Adipocyte (in vitro differentiated cells): ENCODE results near the gene SFMBT1.

Source experiments
- DNase-seq: peaks from one replicate; pipeline ENCODE4 v3.0.0-alpha.2; 2015; ENCODE audit warnings: low read depth
- H3K27me3 ChIP-seq: replicated peaks from 2 replicates; pipeline ENCODE4 v1.7.0; 2013; ENCODE audit warnings: mild to moderate bottlenecking, low read length, moderate library complexity; ENCODE audit not compliant: control insufficient read depth, insufficient read depth
- H3K36me3 ChIP-seq: 2 replicates; pipeline ENCODE4 v1.7.0; 2013; ENCODE audit warnings: low read length, mild to moderate bottlenecking, moderate library complexity; ENCODE audit not compliant: control insufficient read depth, insufficient read depth, severe bottlenecking
- H3K4me1 ChIP-seq: 2 replicates; pipeline ENCODE4 v1.7.0; 2013; ENCODE audit warnings: mild to moderate bottlenecking, low read length, moderate library complexity; ENCODE audit not compliant: control insufficient read depth, insufficient read depth
- H3K4me3 ChIP-seq: 2 replicates; pipeline ENCODE4 v1.7.0; 2013; ENCODE audit warnings: mild to moderate bottlenecking, low read length, moderate library complexity
- H3K9ac ChIP-seq: 2 replicates; pipeline ENCODE4 v1.7.0; 2013; ENCODE audit warnings: mild to moderate bottlenecking, low read length, moderate library complexity
- H3K9me3 ChIP-seq: 2 replicates; pipeline ENCODE4 v1.7.0; 2013; ENCODE audit warnings: mild to moderate bottlenecking, low read length, moderate library complexity; ENCODE audit not compliant: control insufficient read depth

SFMBT1 gene

GRCh38 chr3:52891164-52891563 lies 154.7 kb downstream of the SFMBT1 start:
- no peaks in the 10 kb centered on the region for H3K9me3 ChIP-seq
- no peaks in the 10 kb centered on the region for H3K36me3 ChIP-seq
- H3K4me3 ChIP-seq = peak overlapping the region; percentile 19
- peaks cover 52% of the 10 kb centered on the region for H3K4me1 ChIP-seq
- H3K27me3 ChIP-seq = no peaks in the 10 kb centered on the region
- peak overlapping the region; percentile 56 for H3K9ac ChIP-seq
- no peak for DNase-seq

GRCh38 chr3:52890735-52891134 lies 155.1 kb downstream of the SFMBT1 start:
- peak; percentile 19 for DNase-seq
- no peaks in the 10 kb centered on the region for H3K9me3 ChIP-seq
- peaks cover 51% of the 10 kb centered on the region for H3K4me1 ChIP-seq
- H3K27me3 ChIP-seq = no peaks in the 10 kb centered on the region
- no peak overlapping the region for H3K4me3 ChIP-seq
- H3K36me3 ChIP-seq = no peaks in the 10 kb centered on the region
- H3K9ac ChIP-seq = no peak overlapping the region

- DNase-seq = no peak
- H3K4me1 ChIP-seq = peaks cover 47% of the 10 kb centered on the region
- H3K4me3 ChIP-seq = no peak overlapping the region
- no peak overlapping the region for H3K9ac ChIP-seq
- H3K27me3 ChIP-seq = no peaks in the 10 kb centered on the region
- peaks cover 1% of the 10 kb centered on the region for H3K36me3 ChIP-seq
- H3K9me3 ChIP-seq = no peaks in the 10 kb centered on the region
Observed at GRCh38 chr3:52889901-52890300, 156.0 kb downstream of the SFMBT1 start.

GRCh38 chr3:52887166-52887565 lies 158.7 kb downstream of the SFMBT1 start:
- Histone ChIP-seq H3K27me3 (no peaks in the 10 kb centered on the region), H3K36me3 (peaks cover 5% of the 10 kb centered on the region), H3K4me3 (no peak overlapping the region), H3K9ac (no peak overlapping the region), H3K9me3 (no peaks in the 10 kb centered on the region), H3K4me1 (peaks cover 24% of the 10 kb centered on the region)
- DNase-seq = no peak

- H3K36me3 ChIP-seq = peaks cover 5% of the 10 kb centered on the region
- no peak overlapping the region for H3K4me3 ChIP-seq
- no peak for DNase-seq
- no peaks in the 10 kb centered on the region for H3K9me3 ChIP-seq
- peaks cover 15% of the 10 kb centered on the region for H3K4me1 ChIP-seq
- H3K27me3 ChIP-seq = no peaks in the 10 kb centered on the region
- H3K9ac ChIP-seq = no peak overlapping the region
Observed at GRCh38 chr3:52886049-52886730, 159.7 kb downstream of the SFMBT1 start.

- Histone ChIP-seq H3K4me3 (no peak overlapping the region), H3K27me3 (no peaks in the 10 kb centered on the region), H3K4me1 (peaks cover 22% of the 10 kb centered on the region), H3K9me3 (no peaks in the 10 kb centered on the region), H3K9ac (no peak overlapping the region), H3K36me3 (peaks cover 5% of the 10 kb centered on the region)
- DNase-seq = no peak
Observed at GRCh38 chr3:52882377-52882776, 163.5 kb downstream of the SFMBT1 start.

- H3K4me1 ChIP-seq = peaks cover 22% of the 10 kb centered on the region
- no peak for DNase-seq
- H3K9ac ChIP-seq = no peak overlapping the region
- no peaks in the 10 kb centered on the region for H3K27me3 ChIP-seq
- H3K4me3 ChIP-seq = no peak overlapping the region
- peaks cover 5% of the 10 kb centered on the region for H3K36me3 ChIP-seq
- no peaks in the 10 kb centered on the region for H3K9me3 ChIP-seq
Observed at GRCh38 chr3:52881871-52882270, 164.0 kb downstream of the SFMBT1 start.

GRCh38 chr3:52880474-52880873 lies 165.4 kb downstream of the SFMBT1 start:
- H3K4me1 ChIP-seq = peaks cover 14% of the 10 kb centered on the region
- no peaks in the 10 kb centered on the region for H3K27me3 ChIP-seq
- DNase-seq = no peak
- no peak overlapping the region for H3K4me3 ChIP-seq
- H3K9ac ChIP-seq = no peak overlapping the region
- H3K9me3 ChIP-seq = no peaks in the 10 kb centered on the region
- H3K36me3 ChIP-seq = peaks cover 5% of the 10 kb centered on the region

GRCh38 chr3:52880047-52880446 lies 165.8 kb downstream of the SFMBT1 start:
- no peak for DNase-seq
- no peaks in the 10 kb centered on the region for H3K9me3 ChIP-seq
- no peaks in the 10 kb centered on the region for H3K27me3 ChIP-seq
- peaks cover 14% of the 10 kb centered on the region for H3K4me1 ChIP-seq
- no peak overlapping the region for H3K4me3 ChIP-seq
- no peak overlapping the region for H3K9ac ChIP-seq
- peaks cover 5% of the 10 kb centered on the region for H3K36me3 ChIP-seq

- Histone ChIP-seq H3K4me1 (peaks cover 14% of the 10 kb centered on the region), H3K36me3 (peaks cover under 1% of the 10 kb centered on the region), H3K9me3 (no peaks in the 10 kb centered on the region), H3K4me3 (no peak overlapping the region), H3K27me3 (no peaks in the 10 kb centered on the region), H3K9ac (no peak overlapping the region)
- DNase-seq = no peak
Observed at GRCh38 chr3:52879581-52879980, 166.3 kb downstream of the SFMBT1 start.

GRCh38 chr3:52879090-52879489 lies 166.8 kb downstream of the SFMBT1 start:
- no peaks in the 10 kb centered on the region for H3K9me3 ChIP-seq
- no peak overlapping the region for H3K4me3 ChIP-seq
- no peaks in the 10 kb centered on the region for H3K36me3 ChIP-seq
- no peak overlapping the region for H3K9ac ChIP-seq
- H3K4me1 ChIP-seq = peaks cover 17% of the 10 kb centered on the region
- no peaks in the 10 kb centered on the region for H3K27me3 ChIP-seq
- DNase-seq = no peak

- Histone ChIP-seq H3K4me3 (no peak overlapping the region), H3K27me3 (no peaks in the 10 kb centered on the region), H3K9ac (no peak overlapping the region), H3K9me3 (no peaks in the 10 kb centered on the region), H3K36me3 (no peaks in the 10 kb centered on the region), H3K4me1 (peaks cover 25% of the 10 kb centered on the region)
- no peak for DNase-seq
Observed at GRCh38 chr3:52877085-52877484, 168.8 kb downstream of the SFMBT1 start.
